Gastroesophageal sphincter (tissue), 3 donors: ENCODE results near the gene SZT2.

Experiments used
- CTCF ChIP-seq, 4 experiments: fragments of 200-600 bp in 2 of 4; fragments of 450-650 bp in 2 of 4; sonication (generic) in 1 of 4; IDR thresholded peaks; one replicate each; pipeline ENCODE4 v1.5.1; 2017 to 2019; ENCODE audit warnings: antibody characterized with exemption in 4 of 4, mild to moderate bottlenecking in 2 of 4, moderate library complexity in 2 of 4
- EP300 ChIP-seq: sonication (generic); formaldehyde crosslinking; IDR thresholded peaks from one replicate; pipeline ENCODE4 v1.6.1; 2017; ENCODE audit warnings: antibody characterized with exemption, mild to moderate bottlenecking
- POLR2A ChIP-seq, 2 donors: fragments of 450-650 bp; IDR thresholded peaks; one replicate each; pipeline ENCODE4 v1.6.1; 2017; ENCODE audit warnings: antibody characterized with exemption in 2 of 2, mild to moderate bottlenecking in 2 of 2, moderate library complexity in 1 of 2
- POLR2AphosphoS5 ChIP-seq: sonication (generic); formaldehyde crosslinking; IDR thresholded peaks from one replicate; pipeline ENCODE4 v1.6.1; 2017; ENCODE audit warnings: antibody characterized with exemption

GRCh38 chr1:43438576-43438952 is 48.9 kb downstream of the SZT2 start:
- TF ChIP-seq CTCF (IDR thresholded peaks at IDR 0.05) (no peak), POLR2A (IDR thresholded peaks at IDR 0.05) (no peak), POLR2AphosphoS5 (no peak), EP300 (no peak)
